EH (cell line): ENCODE measurements around the gene CCNB1IP1.
A peak's percentile ranks its signal among the peaks of the same experiment; 100 is the strongest.
"Not testable (repeated sequence)": the region's sequence is repeated elsewhere in the genome, so short reads cannot be mapped to it uniquely, and the experiment has no call there.

Experiments
- DNase-seq: peaks from one replicate; pipeline ENCODE4 v3.0.0-alpha.2; 2015; ENCODE audit warnings: low read depth

CCNB1IP1 gene

GRCh38 chr14:20332431-20332787 is 670 bp downstream of the CCNB1IP1 start:
- peak; percentile 35 for DNase-seq

- DNase-seq = no peak
These were observed 1.9 kb downstream of the CCNB1IP1 start for GRCh38 chr14:20331053-20331613.

DNA sequence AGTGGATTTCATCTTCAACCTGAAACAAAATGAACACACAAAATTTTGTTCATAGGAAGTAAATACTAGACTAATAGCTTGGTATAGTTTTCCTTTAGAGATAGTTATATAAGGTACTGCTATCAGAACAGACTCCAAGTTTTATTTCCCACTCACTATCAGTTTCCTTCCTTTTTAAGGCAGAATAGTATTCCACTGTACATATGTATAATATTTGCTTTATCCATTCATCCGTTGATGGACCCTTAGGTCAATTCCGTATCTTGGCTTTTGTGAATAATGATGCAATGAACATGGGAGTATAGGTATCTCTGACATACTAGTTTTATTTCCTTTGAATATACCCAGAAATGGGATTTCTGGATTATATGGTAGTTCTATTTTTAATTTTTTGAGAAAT is 3.7 kb downstream of the CCNB1IP1 start:
- no peak for DNase-seq

- DNase-seq = no peak
These were observed 4.4 kb downstream of the CCNB1IP1 start for GRCh38 chr14:20328705-20329104.

GRCh38 chr14:20327005-20327869 is 5.8 kb downstream of the CCNB1IP1 start:
- DNase-seq = peak; percentile 73

DNA sequence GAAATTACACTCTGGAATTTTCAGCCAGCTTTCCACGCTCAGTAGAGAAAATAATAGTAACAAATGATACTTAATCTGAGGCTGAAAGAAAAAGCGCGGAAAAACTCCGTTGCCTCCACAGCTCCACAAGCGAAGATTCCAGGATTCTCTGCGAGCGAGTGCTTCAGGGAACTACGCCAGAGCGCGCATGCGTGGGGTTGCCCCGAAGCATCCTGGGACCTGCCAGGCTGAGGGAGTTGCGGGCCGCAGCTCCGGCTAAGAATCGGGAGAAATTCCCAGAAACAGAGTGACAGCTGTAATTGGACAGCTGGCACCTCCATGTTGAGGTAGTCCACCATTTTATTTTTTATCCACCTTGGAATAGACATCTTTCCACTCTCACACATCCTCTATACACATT is 15.4 kb downstream of the CCNB1IP1 start:
- no peak for DNase-seq

DNA sequence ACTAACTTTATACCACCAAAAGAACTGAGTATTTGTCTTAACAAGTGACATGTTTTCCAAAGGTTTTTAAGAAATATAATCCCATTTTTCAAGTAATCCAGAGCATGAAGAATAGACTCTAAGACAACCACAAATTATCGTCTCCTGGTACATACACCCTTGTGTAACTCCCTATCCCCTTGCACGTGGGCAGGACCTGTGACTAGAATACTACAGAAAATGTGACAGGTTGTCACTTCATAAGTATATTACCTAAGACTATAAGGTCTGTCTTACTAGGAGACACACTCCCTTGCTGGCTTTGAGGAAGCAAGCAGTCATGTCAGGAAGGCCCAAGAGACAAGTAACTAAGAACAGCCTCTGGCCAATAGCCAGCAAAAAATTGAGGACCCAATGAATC is 19.1 kb downstream of the CCNB1IP1 start:
- DNase-seq = no peak

- no peak for DNase-seq
These were observed 27.0 kb downstream of the CCNB1IP1 start for GRCh38 chr14:20306079-20306423.

- DNase-seq = peak; percentile 83
These were observed 27.6 kb downstream of the CCNB1IP1 start, which contains the start of gene TTC5 for GRCh38 chr14:20305265-20306078. Gene TTC5 (minus strand): TSS chr14:20305951. CDS start chr14:20305937, 14 bp downstream.

- peak; percentile 58 for DNase-seq
These were observed 30.9 kb downstream of the CCNB1IP1 start for GRCh38 chr14:20302042-20302755.

DNA sequence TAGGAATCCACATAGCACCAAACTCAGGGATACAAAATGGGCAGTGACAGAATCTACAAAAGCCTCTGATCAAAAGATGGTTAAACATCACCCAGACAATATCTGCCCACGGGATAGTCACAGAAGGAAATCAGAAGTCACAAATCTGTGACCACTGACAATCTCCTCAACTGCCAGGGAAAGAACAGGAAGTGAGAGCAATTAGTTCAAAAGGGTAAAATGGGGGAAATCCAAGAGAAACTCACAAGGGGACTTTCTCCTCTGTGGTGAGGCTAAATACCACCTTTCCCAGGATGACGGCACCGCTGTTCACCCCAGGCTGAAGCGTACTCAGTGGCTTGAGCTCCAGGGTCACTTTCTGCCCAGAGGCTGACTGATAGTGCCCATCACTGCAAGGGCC is 38.0 kb downstream of the CCNB1IP1 start:
- DNase-seq = no peak

GRCh38 chr14:20294636-20295035 is 38.4 kb downstream of the CCNB1IP1 start:
- DNase-seq = no peak

- DNase-seq = not testable (repeated sequence)
These were observed 51.1 kb downstream of the CCNB1IP1 start for GRCh38 chr14:20281998-20282397.

- not testable (repeated sequence) for DNase-seq
These were observed 52.8 kb downstream of the CCNB1IP1 start for GRCh38 chr14:20280265-20280664.

DNA sequence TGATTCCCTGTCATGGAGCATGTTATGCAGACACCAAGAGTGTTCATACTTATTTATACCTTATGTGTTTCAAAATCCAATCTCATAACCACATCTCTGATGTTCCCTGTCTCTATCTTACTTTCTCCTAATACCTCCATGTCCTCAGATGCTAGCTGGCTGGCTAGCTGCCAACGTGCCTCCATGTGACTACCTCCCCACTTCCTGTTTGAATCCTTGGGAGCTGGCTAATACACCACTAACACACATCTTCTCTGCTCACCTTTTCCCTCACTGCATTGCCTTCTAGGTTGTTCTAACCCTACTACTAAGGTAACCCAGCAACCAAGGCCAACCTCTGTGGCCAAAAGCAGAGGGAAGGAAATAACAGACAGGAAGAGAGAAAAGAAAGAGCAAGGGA is 54.7 kb downstream of the CCNB1IP1 start:
- DNase-seq = peak; percentile 38

GRCh38 chr14:20277409-20277808 is 55.7 kb downstream of the CCNB1IP1 start:
- DNase-seq = no peak

GRCh38 chr14:20274062-20274461 is 59.0 kb downstream of the CCNB1IP1 start:
- no peak for DNase-seq

GRCh38 chr14:20264361-20264760 is 68.7 kb downstream of the CCNB1IP1 start:
- peak; percentile 23 for DNase-seq

DNA sequence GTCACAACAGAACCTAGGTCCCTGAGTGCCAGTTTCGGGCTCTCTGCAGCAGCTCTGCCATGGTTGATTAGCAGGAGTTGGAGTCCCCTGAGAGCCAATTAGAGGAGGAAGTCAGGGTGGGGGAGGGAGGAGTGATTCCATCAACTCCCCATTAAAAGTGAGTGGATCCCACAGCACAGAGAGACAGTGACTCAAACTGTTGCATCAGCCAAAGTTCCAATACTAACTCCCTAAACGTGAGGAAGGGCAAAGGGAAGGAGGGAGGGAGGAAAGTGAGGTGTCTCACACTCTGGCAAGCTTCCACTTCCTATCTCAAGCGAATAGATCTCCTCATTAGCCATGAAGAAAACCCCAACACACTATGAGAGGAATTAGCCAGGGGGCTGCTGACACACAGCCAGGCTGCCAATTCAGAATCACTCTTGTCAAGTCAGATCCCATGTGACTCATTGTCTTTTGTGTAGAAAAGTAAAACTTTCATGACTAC is 70.4 kb downstream of the CCNB1IP1 start:
- DNase-seq = peak; percentile 85
